Activated CD4-positive, CD25-positive, alpha-beta regulatory T cell (primary cell): Measurements from ENCODE around the gene GPR153.
"Not testable (repeated sequence)": the region's sequence is repeated elsewhere in the genome, so short reads cannot be mapped to it uniquely, and the experiment has no call there.

Experiments
- DNase-seq, 4 experiments: peaks; one replicate each; lab custom pipeline; 2025; lab: John Stamatoyannopoulos, UW

The GPR153 gene

GRCh38 chr1:6260961-6261614 lies at the start of gene GPR153:
Gene GPR153, minus strand, starts transcription at chr1:6261098. Its CDS starts 6,193 bp downstream, at chr1:6254905.
- peak in 2 of 4 experiments; percentile 11 to 19 for DNase-seq

GRCh38 chr1:6310116-6310848 lies 49.4 kb upstream of the GPR153 start:
- no peak for DNase-seq

- DNase-seq = no peak
Observed at GRCh38 chr1:6309564-6309963, 48.7 kb upstream of the GPR153 start.

DNA sequence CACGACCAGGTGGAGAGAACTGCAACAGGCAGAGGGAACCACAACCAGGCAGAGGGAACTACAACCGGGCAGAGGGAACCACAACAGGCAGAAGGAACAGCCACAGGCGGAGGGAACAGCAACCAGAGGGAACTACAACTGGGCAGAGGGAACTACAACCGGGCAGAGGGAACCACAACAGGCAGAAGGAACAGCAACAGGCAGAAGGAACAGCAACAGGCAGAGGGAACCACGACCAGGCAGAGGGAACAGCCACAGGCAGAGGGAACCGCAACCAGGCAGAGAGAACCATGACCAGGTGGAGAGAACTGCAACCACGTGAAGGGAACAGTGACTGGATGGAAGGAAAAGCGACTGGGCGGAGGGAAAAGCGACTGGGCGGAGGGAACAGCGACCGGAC lies 47.6 kb upstream of the GPR153 start:
- DNase-seq = no peak

DNA sequence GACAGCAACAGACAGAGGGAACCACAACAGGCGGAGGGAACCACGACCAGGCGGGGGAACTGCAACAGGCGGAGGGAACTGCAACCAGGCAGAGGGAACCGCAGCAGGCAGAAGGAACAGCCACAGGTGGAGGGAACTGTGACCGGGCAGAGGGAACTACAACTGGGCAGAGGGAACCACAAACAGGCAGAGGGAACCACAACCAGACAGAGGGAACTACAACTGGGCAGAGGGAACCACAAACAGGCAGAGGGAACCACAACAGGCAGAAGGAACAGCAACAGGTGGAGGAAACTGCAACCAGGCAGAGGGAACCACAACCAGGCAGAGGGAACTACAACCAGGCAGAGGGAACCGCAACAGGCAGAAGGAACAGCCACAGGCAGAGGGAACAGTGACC lies 46.8 kb upstream of the GPR153 start:
- not testable (repeated sequence) for DNase-seq

DNA sequence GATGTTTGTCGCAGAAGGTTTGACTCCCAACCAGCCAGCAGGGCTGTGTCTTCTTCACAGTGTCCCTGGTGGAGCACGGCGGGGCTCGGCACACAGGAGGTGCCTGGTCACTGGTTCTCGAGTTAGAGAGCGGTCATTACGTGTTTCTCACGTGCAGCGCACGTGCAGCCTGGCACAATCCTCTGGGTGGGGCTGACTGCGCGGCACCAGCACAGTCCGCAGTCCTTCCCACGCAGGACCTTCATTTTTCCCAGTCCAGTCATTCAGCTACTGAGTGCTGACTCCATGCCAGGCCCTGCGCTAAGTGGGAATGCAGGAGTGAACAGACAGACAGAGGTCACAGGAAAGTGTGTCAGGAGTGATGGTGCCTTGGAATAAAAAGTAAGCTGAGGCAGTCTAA lies 46.2 kb upstream of the GPR153 start:
- no peak for DNase-seq

DNA sequence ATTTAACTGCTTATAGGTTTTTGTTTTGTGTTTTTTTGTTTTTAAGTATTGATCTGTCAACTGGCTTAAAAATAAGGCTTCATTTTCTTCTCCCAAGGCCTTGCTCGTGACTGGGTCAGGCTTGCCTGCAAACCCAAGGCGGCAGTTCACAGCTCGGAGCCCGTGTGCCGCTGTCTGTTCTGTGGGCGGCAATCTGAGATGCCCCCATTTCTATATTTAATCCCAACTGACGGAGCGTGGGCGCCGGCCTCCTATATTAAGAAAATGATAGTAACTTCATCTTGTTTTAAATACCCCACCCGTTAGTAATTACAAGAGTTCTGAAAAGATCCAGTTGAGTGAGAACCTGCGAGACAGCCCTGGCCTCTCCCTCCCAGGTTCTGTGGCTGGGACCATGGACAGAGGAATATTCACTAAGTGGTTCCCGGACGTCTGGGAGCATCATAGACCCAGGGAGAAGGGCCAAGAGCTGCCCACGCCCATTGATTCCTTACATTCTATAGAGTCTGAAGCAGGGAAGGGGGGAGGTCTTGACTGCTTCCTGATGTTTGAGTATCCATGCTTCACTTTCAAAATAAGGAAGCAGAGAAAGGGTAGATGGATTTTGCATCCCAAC lies 42.6 kb upstream of the GPR153 start:
- no peak for DNase-seq

DNA sequence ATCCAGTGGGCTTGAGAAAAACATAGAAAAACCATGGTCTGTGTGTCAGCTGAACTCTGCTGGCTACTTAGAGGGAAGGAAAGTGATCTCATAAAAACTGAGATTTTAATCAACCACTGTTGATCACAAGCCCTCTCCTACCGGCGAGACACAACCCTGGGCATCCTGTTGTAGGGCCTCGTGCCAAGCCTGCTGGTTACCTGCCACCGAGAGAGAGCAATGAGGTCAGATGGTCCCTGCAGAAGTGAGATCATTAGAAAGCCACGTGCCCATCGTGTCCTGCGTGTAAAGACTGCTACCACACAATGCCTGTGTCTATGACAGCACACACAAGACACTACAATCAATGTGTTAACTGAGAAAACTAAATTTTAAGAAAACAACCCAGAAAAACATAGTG lies 41.7 kb upstream of the GPR153 start:
- DNase-seq = no peak

- no peak for DNase-seq
Observed at GRCh38 chr1:6301526-6301925, 40.6 kb upstream of the GPR153 start.

GRCh38 chr1:6300342-6301048 lies 39.6 kb upstream of the GPR153 start:
- no peak for DNase-seq

- no peak for DNase-seq
Observed at GRCh38 chr1:6299557-6300165, 38.8 kb upstream of the GPR153 start.

GRCh38 chr1:6298940-6299465 lies 38.1 kb upstream of the GPR153 start:
- DNase-seq = no peak

GRCh38 chr1:6298530-6298929 lies 37.6 kb upstream of the GPR153 start:
- no peak for DNase-seq

DNA sequence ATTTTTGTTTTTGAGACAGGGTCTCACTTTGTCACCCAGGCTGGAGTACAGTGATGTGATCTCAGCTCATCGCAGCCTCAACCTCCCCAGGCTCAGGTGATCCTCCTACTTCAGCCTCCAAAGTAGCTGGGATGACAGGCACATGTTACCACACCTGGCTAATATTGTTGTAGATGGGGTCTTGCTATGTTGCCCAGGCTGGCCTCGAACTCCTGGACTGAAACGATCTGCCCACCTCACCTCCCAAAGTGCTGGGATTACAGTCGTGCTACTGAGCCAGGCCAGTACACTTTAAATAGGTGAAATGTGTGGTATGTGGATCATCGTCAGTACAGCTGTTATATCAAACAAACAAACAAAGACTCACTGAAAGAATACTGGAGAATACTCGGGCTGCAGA lies 35.0 kb upstream of the GPR153 start:
- no peak for DNase-seq

- no peak for DNase-seq
Observed at GRCh38 chr1:6294890-6295556, 34.1 kb upstream of the GPR153 start.

DNA sequence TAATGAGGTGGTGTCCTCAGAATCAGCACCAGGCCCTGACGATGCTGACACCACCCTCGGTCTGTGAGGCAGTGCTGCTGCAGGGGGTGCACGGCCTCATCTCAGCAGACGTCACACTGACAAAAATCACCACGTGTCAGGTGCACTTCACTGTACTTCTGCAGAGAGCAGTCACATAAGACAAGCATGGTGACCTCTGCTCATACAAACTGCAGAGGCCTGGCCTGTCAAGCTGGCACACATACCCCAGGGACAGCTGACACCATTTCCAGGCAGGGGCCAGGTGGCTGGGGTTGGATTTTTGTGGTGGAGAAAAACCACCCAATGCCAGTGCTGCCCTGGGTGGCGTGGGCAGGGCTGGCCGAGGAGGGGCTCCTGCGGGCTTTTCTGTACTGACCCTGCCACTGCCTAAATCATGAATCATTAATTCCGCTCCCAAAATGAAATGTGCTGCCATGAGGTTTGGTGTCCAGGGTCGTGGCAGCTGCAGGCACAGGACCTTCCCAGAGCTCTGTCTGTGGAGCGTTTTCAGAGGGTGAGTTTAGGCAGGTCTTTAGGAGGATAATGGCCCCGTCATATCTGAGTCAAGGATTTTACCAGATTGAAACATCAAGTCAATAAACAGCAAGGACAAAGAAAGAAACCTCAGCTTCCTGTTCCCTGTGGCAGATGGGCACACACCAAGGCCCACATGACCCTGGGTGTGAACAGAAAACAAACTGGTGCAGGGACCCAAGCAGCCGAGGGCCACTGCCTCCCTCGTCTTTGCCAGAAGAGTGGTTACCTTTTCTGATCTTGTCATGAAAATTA lies 33.4 kb upstream of the GPR153 start:
- no peak for DNase-seq

DNA sequence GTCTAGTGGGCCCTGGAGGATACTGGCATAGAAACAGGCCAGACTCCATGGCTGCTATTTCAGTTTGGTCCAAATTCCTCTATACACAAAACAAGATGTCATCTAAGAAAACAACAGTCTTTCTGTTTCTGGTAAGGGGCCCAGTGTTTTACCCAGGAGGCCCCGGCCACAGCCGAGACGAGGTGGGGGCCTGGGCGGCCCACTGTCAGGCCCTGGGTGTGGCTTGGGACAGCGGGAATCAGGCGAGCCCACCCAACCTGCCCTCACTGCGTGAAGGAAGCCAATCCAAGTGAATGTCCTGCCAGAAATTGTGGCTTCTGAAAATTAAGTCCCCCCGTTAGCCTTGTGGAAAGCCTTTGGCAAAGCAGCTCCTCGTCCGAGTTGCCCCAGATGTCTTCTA lies 31.2 kb upstream of the GPR153 start:
- no peak for DNase-seq

GRCh38 chr1:6288665-6289064 lies 27.8 kb upstream of the GPR153 start:
- no peak for DNase-seq

- DNase-seq = no peak
Observed at GRCh38 chr1:6288026-6288425, 27.1 kb upstream of the GPR153 start.

DNA sequence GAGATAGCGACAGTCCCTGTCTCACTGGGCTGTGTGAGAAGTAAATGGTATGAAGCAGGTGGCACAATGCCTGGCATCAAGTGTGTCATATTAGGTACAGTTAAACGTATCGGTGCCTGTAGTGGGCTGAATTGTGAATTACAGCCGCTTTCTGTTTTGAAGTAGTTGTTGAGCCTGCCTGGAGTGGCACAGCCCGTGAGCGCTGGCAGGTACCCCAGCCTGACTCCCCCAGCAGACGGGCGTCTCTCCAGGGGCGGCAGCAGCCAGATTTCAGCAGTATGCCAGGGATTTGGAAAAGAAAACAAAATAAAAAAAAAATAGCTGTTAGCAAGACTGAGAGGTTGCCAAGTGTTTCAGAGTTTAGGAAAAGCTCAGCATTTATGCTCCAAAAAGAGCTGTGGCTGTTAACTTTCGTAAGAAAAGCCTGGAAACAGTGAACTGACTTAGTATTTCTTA lies 26.6 kb upstream of the GPR153 start:
- no peak for DNase-seq
